Measurements from ENCODE around the gene ZDHHC22. TPM values are rescaled to one million over a fixed set of nuclear protein-coding genes. Genes with fewer than 3 reads are reported as not detected.

Gene ZDHHC22
- total RNA-seq, 5 donors from 2014 or later (not counting 1 experiment from before 2014, with no cell fraction given) = 0.06 TPM; not detected in 4

GRCh38 chr14:77158882-77159255 lies 17.3 kb upstream of the ZDHHC22 start:
- Histone ChIP-seq H3K9me3 (no peaks in the 10 kb centered on the region), H3K4me3 (ENCODE audit: control insufficient read depth in 1 of 2, extremely low read depth in 1 of 2, low read length in 1 of 2) (no peak overlapping the region), H3K36me3 (ENCODE audit: control insufficient read depth in 2 of 2, extremely low read depth in 1 of 2, insufficient read depth in 1 of 2, low read length in 1 of 2) (no peaks in the 10 kb centered on the region), H3K27ac (ENCODE audit: low read length) (no peak overlapping the region), H3K4me1 (ENCODE audit: control insufficient read depth in 1 of 2, extremely low read depth in 1 of 2, insufficient read depth in 2 of 2, low read length in 2 of 2) (no peaks in the 10 kb centered on the region), H3K27me3 (replicated peaks in 1 of 2; ENCODE audit: control insufficient read depth in 2 of 2, extremely low read depth in 1 of 2, insufficient read depth in 2 of 2, low read length in 1 of 2) (peaks cover 11 to 58% of the 10 kb centered on the region in 2 experiments)
- ChIA-PET CTCF (no interaction called here), POLR2A (interaction anchor here in 1 of 2 donors (0.6 kb wide), 1 partner anchor 71 kb away, joined by 3 read pairs; no protein-coding TSS in a partner anchor)
- no peak for ATAC-seq (replicated peaks in 1 of 4)
- H3K27me3 Mint-ChIP-seq = peaks cover 43 to 64% of the 10 kb centered on the region in 2 donors
- 80% methylated on average over 1 of the region's 2 CpGs for WGBS (ENCODE audit: insufficient coverage)
- DNase-seq = no peak
- H3K9me3 Mint-ChIP-seq = no peaks in the 10 kb centered on the region
- H3K36me3 Mint-ChIP-seq = no peaks in the 10 kb centered on the region
- no peak overlapping the region for H3K4me3 Mint-ChIP-seq
- no peaks in the 10 kb centered on the region for H3K4me1 Mint-ChIP-seq
- H3K27ac Mint-ChIP-seq = no peak overlapping the region

GRCh38 chr14:77158175-77158881 lies 16.7 kb upstream of the ZDHHC22 start:
- WGBS (ENCODE audit: insufficient coverage) = 28% methylated on average over 9 of the region's 18 CpGs
- no peak for ATAC-seq (replicated peaks in 1 of 4)
- Mint-ChIP-seq H3K27me3 (peaks cover 44 to 70% of the 10 kb centered on the region in 2 donors), H3K4me1 (no peaks in the 10 kb centered on the region), H3K27ac (no peak overlapping the region), H3K4me3 (no peak overlapping the region), H3K9me3 (no peaks in the 10 kb centered on the region), H3K36me3 (no peaks in the 10 kb centered on the region)
- no peaks in the 10 kb centered on the region for H3K9me3 ChIP-seq
- H3K36me3 ChIP-seq (ENCODE audit: control insufficient read depth in 2 of 2, extremely low read depth in 1 of 2, insufficient read depth in 1 of 2, low read length in 1 of 2) = no peaks in the 10 kb centered on the region
- DNase-seq = no peak
- H3K27me3 ChIP-seq (replicated peaks in 1 of 2; ENCODE audit: control insufficient read depth in 2 of 2, extremely low read depth in 1 of 2, insufficient read depth in 2 of 2, low read length in 1 of 2) = peaks cover 11 to 58% of the 10 kb centered on the region in 2 experiments
- H3K4me1 ChIP-seq (ENCODE audit: control insufficient read depth in 1 of 2, extremely low read depth in 1 of 2, insufficient read depth in 2 of 2, low read length in 2 of 2) = no peaks in the 10 kb centered on the region
- CTCF ChIA-PET = no interaction called here
- no peak overlapping the region for H3K4me3 ChIP-seq (ENCODE audit: control insufficient read depth in 1 of 2, extremely low read depth in 1 of 2, low read length in 1 of 2)
- H3K27ac ChIP-seq (ENCODE audit: low read length) = no peak overlapping the region
- POLR2A ChIA-PET = no interaction called here

GRCh38 chr14:77157740-77158139 lies 16.1 kb upstream of the ZDHHC22 start:
- no peaks in the 10 kb centered on the region for H3K9me3 Mint-ChIP-seq
- no peak overlapping the region for H3K4me3 Mint-ChIP-seq
- no peaks in the 10 kb centered on the region for H3K4me1 Mint-ChIP-seq
- H3K27ac Mint-ChIP-seq = no peak overlapping the region
- ChIA-PET CTCF (no interaction called here), POLR2A (no interaction called here)
- H3K4me3 ChIP-seq (ENCODE audit: control insufficient read depth in 1 of 2, extremely low read depth in 1 of 2, low read length in 1 of 2) = no peak overlapping the region
- DNase-seq = no peak
- H3K27me3 Mint-ChIP-seq = peaks cover 49 to 74% of the 10 kb centered on the region in 2 donors
- H3K27me3 ChIP-seq (replicated peaks in 1 of 2; ENCODE audit: control insufficient read depth in 2 of 2, extremely low read depth in 1 of 2, insufficient read depth in 2 of 2, low read length in 1 of 2) = peaks cover 13 to 62% of the 10 kb centered on the region in 2 experiments
- no peak overlapping the region for H3K27ac ChIP-seq (ENCODE audit: low read length)
- no peak for ATAC-seq (replicated peaks in 1 of 4)
- no peaks in the 10 kb centered on the region for H3K36me3 Mint-ChIP-seq
- WGBS (ENCODE audit: insufficient coverage) = 56% methylated on average over 10 of the region's 11 CpGs
- H3K9me3 ChIP-seq = no peaks in the 10 kb centered on the region
- H3K36me3 ChIP-seq (ENCODE audit: control insufficient read depth in 2 of 2, extremely low read depth in 1 of 2, insufficient read depth in 1 of 2, low read length in 1 of 2) = no peaks in the 10 kb centered on the region
- no peaks in the 10 kb centered on the region for H3K4me1 ChIP-seq (ENCODE audit: control insufficient read depth in 1 of 2, extremely low read depth in 1 of 2, insufficient read depth in 2 of 2, low read length in 2 of 2)

GRCh38 chr14:77155083-77155482 lies 13.5 kb upstream of the ZDHHC22 start:
- no peaks in the 10 kb centered on the region for H3K4me1 Mint-ChIP-seq
- Histone ChIP-seq H3K9me3 (no peaks in the 10 kb centered on the region), H3K4me3 (ENCODE audit: control insufficient read depth in 1 of 2, extremely low read depth in 1 of 2, low read length in 1 of 2) (no peak overlapping the region), H3K4me1 (ENCODE audit: control insufficient read depth in 1 of 2, extremely low read depth in 1 of 2, insufficient read depth in 2 of 2, low read length in 2 of 2) (no peaks in the 10 kb centered on the region), H3K27me3 (replicated peaks in 1 of 2; ENCODE audit: control insufficient read depth in 2 of 2, extremely low read depth in 1 of 2, insufficient read depth in 2 of 2, low read length in 1 of 2) (peaks cover 5 to 65% of the 10 kb centered on the region in 2 experiments), H3K36me3 (ENCODE audit: control insufficient read depth in 2 of 2, extremely low read depth in 1 of 2, insufficient read depth in 1 of 2, low read length in 1 of 2) (no peaks in the 10 kb centered on the region), H3K27ac (ENCODE audit: low read length) (no peak overlapping the region)
- ChIA-PET CTCF (no interaction called here), POLR2A (no interaction called here)
- WGBS (ENCODE audit: insufficient coverage) = 56% methylated on average over 2 of the region's 2 CpGs
- peaks cover 47 to 66% of the 10 kb centered on the region in 2 donors for H3K27me3 Mint-ChIP-seq
- no peak overlapping the region for H3K4me3 Mint-ChIP-seq
- H3K36me3 Mint-ChIP-seq = no peaks in the 10 kb centered on the region
- DNase-seq = no peak
- H3K27ac Mint-ChIP-seq = no peak overlapping the region
- no peak for ATAC-seq (replicated peaks in 1 of 4)
- no peaks in the 10 kb centered on the region for H3K9me3 Mint-ChIP-seq

- H3K27ac ChIP-seq (ENCODE audit: low read length) = no peak overlapping the region
- WGBS (ENCODE audit: insufficient coverage) = 67% methylated on average over 3 of the region's 7 CpGs
- H3K27me3 ChIP-seq (replicated peaks in 1 of 2; ENCODE audit: control insufficient read depth in 2 of 2, extremely low read depth in 1 of 2, insufficient read depth in 2 of 2, low read length in 1 of 2) = peaks cover 5 to 61% of the 10 kb centered on the region in 2 experiments
- ATAC-seq (replicated peaks in 1 of 4) (no peak), DNase-seq (no peak)
- H3K9me3 ChIP-seq = no peaks in the 10 kb centered on the region
- Mint-ChIP-seq H3K36me3 (no peaks in the 10 kb centered on the region), H3K27ac (no peak overlapping the region), H3K4me1 (no peaks in the 10 kb centered on the region), H3K27me3 (peaks cover 50 to 68% of the 10 kb centered on the region in 2 donors), H3K4me3 (no peak overlapping the region), H3K9me3 (no peaks in the 10 kb centered on the region)
- ChIA-PET CTCF (no interaction called here), POLR2A (no interaction called here)
- H3K36me3 ChIP-seq (ENCODE audit: control insufficient read depth in 2 of 2, extremely low read depth in 1 of 2, insufficient read depth in 1 of 2, low read length in 1 of 2) = no peaks in the 10 kb centered on the region
- no peak overlapping the region for H3K4me3 ChIP-seq (ENCODE audit: control insufficient read depth in 1 of 2, extremely low read depth in 1 of 2, low read length in 1 of 2)
- H3K4me1 ChIP-seq (ENCODE audit: control insufficient read depth in 1 of 2, extremely low read depth in 1 of 2, insufficient read depth in 2 of 2, low read length in 2 of 2) = no peaks in the 10 kb centered on the region
These were observed 12.8 kb upstream of the ZDHHC22 start for GRCh38 chr14:77154421-77154820.

- no peaks in the 10 kb centered on the region for H3K4me1 Mint-ChIP-seq
- peaks cover 48 to 65% of the 10 kb centered on the region in 2 donors for H3K27me3 Mint-ChIP-seq
- Histone ChIP-seq H3K27me3 (replicated peaks in 1 of 2; ENCODE audit: control insufficient read depth in 2 of 2, extremely low read depth in 1 of 2, insufficient read depth in 2 of 2, low read length in 1 of 2) (peaks cover 5 to 60% of the 10 kb centered on the region in 2 experiments), H3K4me1 (ENCODE audit: control insufficient read depth in 1 of 2, extremely low read depth in 1 of 2, insufficient read depth in 2 of 2, low read length in 2 of 2) (no peaks in the 10 kb centered on the region), H3K27ac (ENCODE audit: low read length) (no peak overlapping the region), H3K9me3 (no peaks in the 10 kb centered on the region), H3K36me3 (ENCODE audit: control insufficient read depth in 2 of 2, extremely low read depth in 1 of 2, insufficient read depth in 1 of 2, low read length in 1 of 2) (no peaks in the 10 kb centered on the region), H3K4me3 (ENCODE audit: control insufficient read depth in 1 of 2, extremely low read depth in 1 of 2, low read length in 1 of 2) (no peak overlapping the region)
- no peak for ATAC-seq (replicated peaks in 1 of 4)
- no peak overlapping the region for H3K4me3 Mint-ChIP-seq
- H3K27ac Mint-ChIP-seq = no peak overlapping the region
- no peaks in the 10 kb centered on the region for H3K36me3 Mint-ChIP-seq
- no peaks in the 10 kb centered on the region for H3K9me3 Mint-ChIP-seq
- no CpG with 5 or more reads among the region's 3 CpGs for WGBS (ENCODE audit: insufficient coverage)
- CTCF ChIA-PET = interaction anchor here in 1 of 2 donors (1.1 kb wide), 1 partner anchor 398 kb away, joined by 3 read pairs; no protein-coding TSS in a partner anchor
- no peak for DNase-seq
- POLR2A ChIA-PET = no interaction called here
These were observed 12.2 kb upstream of the ZDHHC22 start for GRCh38 chr14:77153802-77154201.

All from T-cell (primary cell).